ENCODE measurements around the gene APELA.

DNA sequence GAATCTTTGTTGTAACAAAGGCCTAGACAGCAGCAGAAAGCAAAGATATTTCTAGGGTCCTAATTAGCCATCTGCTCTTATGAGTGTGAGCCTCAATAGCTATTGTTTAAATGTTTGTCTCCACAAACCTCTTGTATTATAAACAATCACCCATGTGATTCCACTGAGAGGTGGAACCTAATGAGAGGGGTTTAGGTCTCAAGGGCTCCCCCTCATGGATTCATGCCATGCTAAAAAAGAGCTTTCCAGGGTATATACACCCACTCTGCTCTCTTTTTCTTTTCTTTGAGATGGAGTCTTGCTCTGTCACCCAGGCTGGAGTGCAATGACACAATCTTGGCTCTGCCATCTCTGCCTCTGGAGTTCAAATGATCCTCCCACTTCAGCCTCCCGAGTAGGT lies 58.4 kb downstream of the APELA start:
- TF ChIP-seq, protein P1, sequence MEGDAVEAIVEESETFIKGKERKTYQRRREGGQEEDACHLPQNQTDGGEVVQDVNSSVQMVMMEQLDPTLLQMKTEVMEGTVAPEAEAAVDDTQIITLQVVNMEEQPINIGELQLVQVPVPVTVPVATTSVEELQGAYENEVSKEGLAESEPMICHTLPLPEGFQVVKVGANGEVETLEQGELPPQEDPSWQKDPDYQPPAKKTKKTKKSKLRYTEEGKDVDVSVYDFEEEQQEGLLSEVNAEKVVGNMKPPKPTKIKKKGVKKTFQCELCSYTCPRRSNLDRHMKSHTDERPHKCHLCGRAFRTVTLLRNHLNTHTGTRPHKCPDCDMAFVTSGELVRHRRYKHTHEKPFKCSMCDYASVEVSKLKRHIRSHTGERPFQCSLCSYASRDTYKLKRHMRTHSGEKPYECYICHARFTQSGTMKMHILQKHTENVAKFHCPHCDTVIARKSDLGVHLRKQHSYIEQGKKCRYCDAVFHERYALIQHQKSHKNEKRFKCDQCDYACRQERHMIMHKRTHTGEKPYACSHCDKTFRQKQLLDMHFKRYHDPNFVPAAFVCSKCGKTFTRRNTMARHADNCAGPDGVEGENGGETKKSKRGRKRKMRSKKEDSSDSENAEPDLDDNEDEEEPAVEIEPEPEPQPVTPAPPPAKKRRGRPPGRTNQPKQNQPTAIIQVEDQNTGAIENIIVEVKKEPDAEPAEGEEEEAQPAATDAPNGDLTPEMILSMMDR (IDR thresholded peaks at IDR 0.05), result no peak
- no peak for TF ChIP-seq POLR2A (IDR thresholded peaks at IDR 0.05)

Measured in uterus (tissue), 2 donors.